Fibroblast of lung (primary cell): Measurements from ENCODE around the gene FLNC. TPM values are rescaled to one million over a fixed set of nuclear protein-coding genes. Genes with fewer than 3 reads are reported as not detected.

Experiments
- DNase-seq, 2 donors: peaks; one replicate each; pipeline versions ENCODE4 v3.0.0 to v3.0.0-alpha.2; 2010; ENCODE audit warnings: low read depth in 2 of 2
- H2AFZ ChIP-seq: 2 replicates; pipeline ENCODE4 v1.5.1; 2012; ENCODE audit warnings: low read length, control low read depth, inconsistent platforms
- H3K27ac ChIP-seq: 2 replicates; pipeline ENCODE4 v1.5.1; 2011; ENCODE audit warnings: low read length, control low read depth; ENCODE audit not compliant: insufficient read depth
- H3K27me3 ChIP-seq: 2 replicates; pipeline ENCODE4 v1.5.1; 2011; ENCODE audit warnings: mild to moderate bottlenecking, low read length; ENCODE audit not compliant: control insufficient read depth, insufficient read depth
- H3K36me3 ChIP-seq: 2 replicates; pipeline ENCODE4 v1.5.1; 2011; ENCODE audit warnings: low read length; ENCODE audit not compliant: control insufficient read depth, insufficient read depth
- H3K4me1 ChIP-seq: 2 replicates; pipeline ENCODE4 v1.5.1; 2011; ENCODE audit warnings: low read length; ENCODE audit not compliant: control insufficient read depth, insufficient read depth; ENCODE audit errors: extremely low read depth
- H3K4me2 ChIP-seq: 2 replicates; pipeline ENCODE4 v1.5.1; 2011; ENCODE audit warnings: low read length, control low read depth; ENCODE audit not compliant: insufficient read depth; ENCODE audit errors: extremely low read depth
- H3K4me3 ChIP-seq, 4 experiments: fragments of 200-600 bp in 1 of 4; sonication (generic) in 1 of 4; replicated peaks in 1 of 4; 2 replicates each; pipeline ENCODE4 v1.5.1; 2011 to 2016; ENCODE audit warnings: low read length in 4 of 4, low read depth in 3 of 4, mild to moderate bottlenecking in 3 of 4, control low read depth in 2 of 4, inconsistent platforms in 1 of 4, mixed read lengths in 1 of 4; ENCODE audit not compliant: insufficient read depth in 1 of 4; ENCODE audit errors: control extremely low read depth in 1 of 4
- H3K79me2 ChIP-seq: 2 replicates; pipeline ENCODE4 v1.5.1; 2012; ENCODE audit warnings: mild to moderate bottlenecking, low read length, inconsistent platforms; ENCODE audit not compliant: control insufficient read depth, insufficient read depth
- H3K9ac ChIP-seq: 2 replicates; pipeline ENCODE4 v1.5.1; 2011; ENCODE audit warnings: mild to moderate bottlenecking, low read length, control low read depth; ENCODE audit not compliant: insufficient read depth
- H3K9me3 ChIP-seq: 2 replicates; pipeline ENCODE4 v1.5.1; 2012; ENCODE audit warnings: low read depth, low read length; ENCODE audit not compliant: control insufficient read depth, insufficient read depth
- H4K20me1 ChIP-seq: 2 replicates; pipeline ENCODE4 v1.5.1; 2011; ENCODE audit warnings: low read length; ENCODE audit not compliant: control insufficient read depth, insufficient read depth; ENCODE audit errors: extremely low read depth
- CTCF ChIP-seq, 2 donors: IDR thresholded peaks in 1 of 2; conservative IDR thresholded peaks in 1 of 2; 1 replicate in 1 of 2; 2 replicates in 1 of 2; pipeline ENCODE4 v1.5.1; 2011 to 2012; ENCODE audit warnings: low read length in 2 of 2, control low read depth in 1 of 2, inconsistent platforms in 1 of 2, low read depth in 1 of 2, mild to moderate bottlenecking in 1 of 2
- EZH2 ChIP-seq: IDR thresholded peaks from 2 replicates; pipeline ENCODE4 v1.5.1; 2012; ENCODE audit warnings: low read length, control low read depth, mild to moderate bottlenecking; ENCODE audit errors: missing control alignments
- polyA plus RNA-seq, 2 donors: library from polyadenylated mRNA; depleted of rRNA in 1 of 2; stranded (reverse) in 1 of 2; unstranded in 1 of 2; fragments of >200 nt; gene quantifications; 2 replicates each; pipeline ENCODE4 v1.2.1, GENCODE V29; 2011 to 2012; ENCODE audit warnings: missing spikeins in 1 of 2
- total RNA-seq: library from RNA; depleted of rRNA; stranded (reverse); fragments of >200 nt; gene quantifications from 2 replicates; pipeline ENCODE4 v1.2.1, GENCODE V29; 2014

FLNC gene
- total and polyA plus RNA-seq, 2 donors (not counting 1 experiment from before 2014, with no cell fraction given), result 29.3 to 191 TPM

DNA sequence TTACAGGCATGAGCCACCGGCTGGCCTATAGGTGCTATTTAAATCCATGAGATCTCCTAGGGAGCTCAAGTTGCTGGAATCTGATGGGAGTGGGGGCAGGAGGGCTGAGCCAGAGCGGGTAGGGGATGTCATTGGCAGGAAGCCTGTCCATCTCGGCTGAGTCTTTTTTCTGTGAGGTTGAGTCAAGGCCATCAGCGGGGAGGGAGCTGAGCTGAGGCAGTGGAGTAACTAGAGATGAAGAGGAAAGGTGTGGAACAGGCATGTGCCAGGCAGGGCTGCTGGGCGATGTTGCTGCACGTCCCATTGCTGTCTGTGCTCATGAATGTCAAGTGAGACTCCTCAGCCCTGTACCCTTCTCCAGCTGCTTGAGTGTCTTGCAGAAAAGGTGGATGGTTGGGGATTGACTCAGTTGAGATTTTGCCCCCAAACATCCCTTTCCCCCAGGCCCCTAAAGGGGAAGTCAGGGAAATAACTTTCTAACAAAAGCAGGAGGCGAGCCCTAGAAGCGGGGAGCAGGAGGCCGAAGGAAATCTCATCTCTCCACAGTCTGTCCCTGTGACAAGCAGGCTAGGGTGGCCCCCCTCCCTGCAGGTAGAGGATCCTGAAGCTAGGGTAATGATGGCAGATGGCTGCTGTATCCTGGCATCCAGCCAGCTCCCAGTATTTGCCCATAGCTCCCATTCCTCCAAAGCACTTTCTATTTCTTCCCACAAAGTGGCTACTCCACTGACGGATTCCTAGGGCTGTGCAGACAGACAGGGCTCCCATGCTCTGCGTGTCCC, 37.8 kb downstream of the FLNC start:
- Histone ChIP-seq H3K79me2 (peaks cover 8% of the 10 kb centered on the region), H3K4me1 (no peaks in the 10 kb centered on the region), H3K4me2 (no peak overlapping the region), H3K4me3 (no peak overlapping the region), H3K36me3 (peaks cover 5% of the 10 kb centered on the region), H3K9me3 (no peaks in the 10 kb centered on the region), H3K27me3 (no peaks in the 10 kb centered on the region), H3K27ac (no peak overlapping the region), H4K20me1 (no peaks in the 10 kb centered on the region), H2AFZ (no peak overlapping the region), H3K9ac (no peak overlapping the region)
- peak in 1 of 2 donors; percentile 42 for DNase-seq
- no peak for TF ChIP-seq CTCF (conservative IDR thresholded peaks at IDR 0.05 in 1 of 2, IDR thresholded peaks at IDR 0.05 in 1 of 2; ENCODE audit: low read depth in 1 of 2, low read length in 2 of 2)
- no peak for TF ChIP-seq EZH2

DNA sequence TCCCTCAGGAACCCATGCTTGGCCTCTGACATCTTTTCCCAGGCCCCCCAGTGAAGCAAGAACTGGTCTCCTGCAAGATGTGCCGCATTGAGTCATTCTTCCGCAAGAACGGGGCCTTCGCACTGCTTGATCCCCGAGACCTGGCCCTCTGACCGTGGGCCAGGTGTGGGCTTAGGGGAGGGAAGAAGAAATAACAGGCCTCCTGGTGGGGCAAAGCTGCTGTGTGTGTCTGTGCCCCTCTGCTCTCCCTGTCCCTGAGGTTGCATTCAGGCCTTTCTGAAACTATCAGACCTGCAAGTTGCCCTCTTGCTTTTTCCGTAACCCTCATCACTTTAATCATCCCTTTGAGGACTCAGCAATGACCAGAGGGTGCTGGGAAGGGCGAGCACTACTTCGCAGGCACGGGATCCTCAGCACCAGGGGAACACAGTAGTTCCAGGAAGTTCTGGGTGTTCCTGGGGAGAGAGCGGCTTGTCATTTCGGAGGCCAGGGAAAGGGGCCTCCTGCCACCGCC, 38.5 kb downstream of the FLNC start:
- H4K20me1 ChIP-seq, result no peaks in the 10 kb centered on the region

More for the DNA sequence above, 38.5 kb downstream of the FLNC start:
- DNase-seq, result no peak
- no peak overlapping the region for H3K4me2 ChIP-seq
- H3K79me2 ChIP-seq, result peaks cover 3% of the 10 kb centered on the region
- H3K36me3 ChIP-seq, result peaks cover 5% of the 10 kb centered on the region
- no peak for TF ChIP-seq EZH2
- no peak for TF ChIP-seq CTCF (conservative IDR thresholded peaks at IDR 0.05 in 1 of 2, IDR thresholded peaks at IDR 0.05 in 1 of 2; ENCODE audit: low read depth in 1 of 2, low read length in 2 of 2)
- no peaks in the 10 kb centered on the region for H3K9me3 ChIP-seq
- no peak overlapping the region for H3K9ac ChIP-seq
- no peak overlapping the region for H3K27ac ChIP-seq
- H2AFZ ChIP-seq, result no peak overlapping the region
- no peaks in the 10 kb centered on the region for H3K4me1 ChIP-seq
- H3K4me3 ChIP-seq, result peak overlapping the region in 1 of 4 experiments; percentile 52
- H3K27me3 ChIP-seq, result no peaks in the 10 kb centered on the region
